ENCODE data around the gene SUGT1.

GRCh38 chr13:52638666-52639328 is 13.8 kb upstream of the SUGT1 start:
- no peak for TF ChIP-seq ZNF24 (IDR thresholded peaks at IDR 0.05)
- no peak for TF ChIP-seq SKIL (CRISPR knock-in tag; IDR thresholded peaks at IDR 0.05; ENCODE audit: borderline replicate concordance)
- TF ChIP-seq ATF2 (CRISPR knock-in tag; IDR thresholded peaks at IDR 0.05), result no peak
- no peak for TF ChIP-seq CTCF (CRISPR knock-in tag; IDR thresholded peaks at IDR 0.05)
- no peak for TF ChIP-seq POLR2A (IDR thresholded peaks at IDR 0.05; ENCODE audit: insufficient read depth in 1 of 2, low read depth in 2 of 2, low read length in 2 of 2)
- no peak for TF ChIP-seq RAD51 (IDR thresholded peaks at IDR 0.05; ENCODE audit: borderline replicate concordance)
- no peak for TF ChIP-seq ZFYVE20 (CRISPR knock-in tag; IDR thresholded peaks at IDR 0.05; ENCODE audit: borderline replicate concordance, low read depth)
- TF ChIP-seq ZNF253 (CRISPR knock-in tag; IDR thresholded peaks at IDR 0.05; ENCODE audit: borderline replicate concordance), result no peak
- no peak for TF ChIP-seq ZBTB40 (IDR thresholded peaks at IDR 0.05)
- TF ChIP-seq ZBTB40 (CRISPR knock-in tag; IDR thresholded peaks at IDR 0.05), result no peak
